ENCODE data around the gene FER.

GRCh38 chr5:109223531-109223930, 475.8 kb downstream of the FER start:
- TF ChIP-seq, protein P1, sequence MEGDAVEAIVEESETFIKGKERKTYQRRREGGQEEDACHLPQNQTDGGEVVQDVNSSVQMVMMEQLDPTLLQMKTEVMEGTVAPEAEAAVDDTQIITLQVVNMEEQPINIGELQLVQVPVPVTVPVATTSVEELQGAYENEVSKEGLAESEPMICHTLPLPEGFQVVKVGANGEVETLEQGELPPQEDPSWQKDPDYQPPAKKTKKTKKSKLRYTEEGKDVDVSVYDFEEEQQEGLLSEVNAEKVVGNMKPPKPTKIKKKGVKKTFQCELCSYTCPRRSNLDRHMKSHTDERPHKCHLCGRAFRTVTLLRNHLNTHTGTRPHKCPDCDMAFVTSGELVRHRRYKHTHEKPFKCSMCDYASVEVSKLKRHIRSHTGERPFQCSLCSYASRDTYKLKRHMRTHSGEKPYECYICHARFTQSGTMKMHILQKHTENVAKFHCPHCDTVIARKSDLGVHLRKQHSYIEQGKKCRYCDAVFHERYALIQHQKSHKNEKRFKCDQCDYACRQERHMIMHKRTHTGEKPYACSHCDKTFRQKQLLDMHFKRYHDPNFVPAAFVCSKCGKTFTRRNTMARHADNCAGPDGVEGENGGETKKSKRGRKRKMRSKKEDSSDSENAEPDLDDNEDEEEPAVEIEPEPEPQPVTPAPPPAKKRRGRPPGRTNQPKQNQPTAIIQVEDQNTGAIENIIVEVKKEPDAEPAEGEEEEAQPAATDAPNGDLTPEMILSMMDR (conservative IDR thresholded peaks at IDR 0.05; ENCODE audit: low read depth, low read length): no peak
- TF ChIP-seq EZH2 (IDR thresholded peaks at IDR 0.05; ENCODE audit: borderline replicate concordance, low read depth, low read length, poor library complexity, severe bottlenecking): no peak

All from A673 (cell line).